ENCODE data around the gene SKIL. TPM values are rescaled to one million over a fixed set of nuclear protein-coding genes. Genes with fewer than 3 reads are reported as not detected.

Gene SKIL
- total RNA-seq, 1 donor from 2014 or later = 32.4 TPM

DNA sequence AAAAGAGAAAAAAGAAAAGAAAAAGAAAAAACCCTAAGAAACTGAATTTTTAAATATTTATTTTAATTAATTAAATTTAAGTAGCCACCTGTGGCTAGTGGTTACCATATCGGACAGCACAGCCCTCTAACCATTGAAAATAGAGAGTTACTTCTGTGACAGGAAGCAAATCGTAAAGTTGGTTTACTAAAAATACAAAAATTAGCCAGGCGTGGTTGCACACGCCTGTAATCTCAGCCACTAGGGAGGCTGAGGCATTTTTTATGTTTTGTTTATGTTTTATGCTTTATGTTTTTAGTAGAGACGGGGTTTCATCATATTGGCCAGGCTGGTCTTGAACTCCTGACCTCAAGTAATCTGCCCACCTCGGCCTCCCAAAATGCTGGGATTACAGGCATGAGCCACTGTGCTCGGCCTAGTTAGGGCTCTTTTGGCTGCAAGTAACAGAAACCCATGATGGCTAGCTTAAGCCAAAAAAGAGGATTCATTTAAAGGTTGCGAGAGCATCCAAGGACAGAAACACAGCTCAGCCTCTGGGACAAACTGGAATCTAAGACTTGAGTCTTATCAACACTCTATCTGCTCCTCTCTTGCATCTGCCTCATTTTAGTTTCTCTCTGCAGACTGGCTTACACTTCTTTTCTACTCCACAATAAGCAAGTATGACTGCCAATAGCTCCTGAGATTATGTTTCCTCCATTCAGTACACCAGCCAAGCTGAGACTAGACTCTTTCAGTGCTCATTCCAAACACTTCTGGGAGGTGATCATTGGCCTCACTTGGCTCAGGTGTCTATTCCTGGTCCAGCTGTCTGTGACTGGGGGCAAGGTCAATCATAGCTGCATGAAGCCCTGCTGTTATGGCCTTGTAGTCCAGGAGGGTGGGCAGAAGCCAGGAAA, 6.8 kb upstream of the SKIL start:
- Histone ChIP-seq H3K9ac (ENCODE audit: low read depth in 1 of 3, low read length in 3 of 3) (no peak overlapping the region), H3K36me3 (ENCODE audit: control insufficient read depth in 3 of 3, insufficient read depth in 3 of 3, low read length in 3 of 3) (no peaks in the 10 kb centered on the region), H3K4me3 (ENCODE audit: low read length in 3 of 3) (no peak overlapping the region), H3K9me3 (ENCODE audit: control insufficient read depth in 3 of 3, low read length in 3 of 3) (no peaks in the 10 kb centered on the region), H3K27me3 (ENCODE audit: control insufficient read depth in 3 of 3, insufficient read depth in 3 of 3, low read length in 3 of 3) (no peaks in the 10 kb centered on the region), H3K27ac (ENCODE audit: low read depth, low read length) (peak overlapping the region; percentile 47), H3K4me1 (ENCODE audit: control insufficient read depth in 3 of 3, insufficient read depth in 3 of 3, low read length in 3 of 3) (peaks cover 10 to 14% (median 13%) of the 10 kb centered on the region in 3 donors)

DNA sequence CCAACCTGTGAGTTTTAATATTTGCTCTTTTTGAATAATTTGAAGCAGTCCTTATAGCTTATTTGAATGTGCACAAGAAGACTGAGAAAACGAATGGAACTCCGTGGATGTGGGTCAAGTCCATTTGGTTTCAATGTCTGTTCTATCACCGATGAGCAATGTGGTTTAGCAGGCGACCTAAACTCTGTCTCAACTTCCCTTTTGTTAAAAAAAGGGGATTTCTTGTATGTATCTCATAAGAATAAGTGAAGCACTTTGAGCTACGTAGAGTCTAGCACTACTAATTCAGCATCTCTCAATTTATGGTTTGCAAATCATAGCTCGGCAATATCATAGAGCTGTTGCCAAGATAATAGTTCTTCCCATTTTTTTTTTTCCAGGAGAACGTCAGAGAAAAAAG, 4.6 kb upstream of the SKIL start:
- Histone ChIP-seq H3K9me3 (ENCODE audit: control insufficient read depth in 3 of 3, low read length in 3 of 3) (no peaks in the 10 kb centered on the region), H3K4me1 (ENCODE audit: control insufficient read depth in 3 of 3, insufficient read depth in 3 of 3, low read length in 3 of 3) (peaks cover 15 to 16% (median 15%) of the 10 kb centered on the region in 3 donors), H3K36me3 (ENCODE audit: control insufficient read depth in 3 of 3, insufficient read depth in 3 of 3, low read length in 3 of 3) (no peaks in the 10 kb centered on the region), H3K4me3 (ENCODE audit: low read length in 3 of 3) (no peak overlapping the region), H3K27me3 (ENCODE audit: control insufficient read depth in 3 of 3, insufficient read depth in 3 of 3, low read length in 3 of 3) (no peaks in the 10 kb centered on the region), H3K27ac (ENCODE audit: low read depth, low read length) (no peak overlapping the region), H3K9ac (ENCODE audit: low read depth in 1 of 3, low read length in 3 of 3) (no peak overlapping the region)

DNA sequence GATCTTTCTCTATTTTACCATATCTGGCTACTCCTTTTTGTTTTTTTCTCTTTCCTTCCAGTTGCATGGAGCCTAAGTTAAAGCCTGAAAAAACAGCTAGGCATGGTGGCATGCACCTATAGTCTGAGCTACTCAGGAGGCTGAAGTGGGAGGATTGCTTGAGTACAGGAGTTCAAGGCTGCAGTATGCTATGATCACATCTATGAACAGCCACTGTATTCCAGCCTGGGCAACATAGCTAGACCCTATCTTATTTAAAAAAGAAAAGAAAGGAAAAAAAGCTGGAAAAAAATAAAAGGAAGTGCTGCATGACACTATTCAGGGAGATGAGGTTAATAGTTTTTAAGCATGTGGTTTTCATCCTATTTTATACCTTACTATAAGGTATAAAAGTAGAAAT, 4.0 kb upstream of the SKIL start:
- H3K27me3 ChIP-seq (ENCODE audit: control insufficient read depth in 3 of 3, insufficient read depth in 3 of 3, low read length in 3 of 3) = no peaks in the 10 kb centered on the region
- H3K4me3 ChIP-seq (ENCODE audit: low read length in 3 of 3) = no peak overlapping the region
- peaks cover 16 to 18% (median 18%) of the 10 kb centered on the region in 3 donors for H3K4me1 ChIP-seq (ENCODE audit: control insufficient read depth in 3 of 3, insufficient read depth in 3 of 3, low read length in 3 of 3)
- H3K27ac ChIP-seq (ENCODE audit: low read depth, low read length) = no peak overlapping the region
- no peaks in the 10 kb centered on the region for H3K9me3 ChIP-seq (ENCODE audit: control insufficient read depth in 3 of 3, low read length in 3 of 3)
- H3K36me3 ChIP-seq (ENCODE audit: control insufficient read depth in 3 of 3, insufficient read depth in 3 of 3, low read length in 3 of 3) = no peaks in the 10 kb centered on the region
- no peak overlapping the region for H3K9ac ChIP-seq (ENCODE audit: low read depth in 1 of 3, low read length in 3 of 3)

DNA sequence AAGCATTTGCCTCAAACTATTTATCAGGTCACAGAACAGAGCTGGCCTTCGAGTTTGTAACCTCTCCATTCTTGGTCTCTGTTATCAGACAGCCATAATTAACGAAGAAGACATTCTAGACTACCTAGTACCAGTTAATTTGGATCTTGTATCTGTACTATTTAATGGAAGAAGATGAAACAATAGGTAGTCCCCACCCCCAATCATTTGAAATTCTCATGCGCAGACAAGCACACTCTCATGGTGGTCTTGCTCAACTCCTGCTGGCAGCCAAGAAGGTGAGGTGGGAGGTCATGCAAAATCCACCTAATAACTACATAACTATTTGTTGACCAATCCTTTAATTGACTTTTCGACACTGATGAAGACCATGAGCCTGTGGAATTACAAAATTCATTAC, 2.8 kb upstream of the SKIL start:
- peaks cover 17 to 21% (median 18%) of the 10 kb centered on the region in 3 donors for H3K4me1 ChIP-seq (ENCODE audit: control insufficient read depth in 3 of 3, insufficient read depth in 3 of 3, low read length in 3 of 3)
- no peaks in the 10 kb centered on the region for H3K9me3 ChIP-seq (ENCODE audit: control insufficient read depth in 3 of 3, low read length in 3 of 3)
- H3K9ac ChIP-seq (ENCODE audit: low read depth in 1 of 3, low read length in 3 of 3) = no peak overlapping the region
- no peaks in the 10 kb centered on the region for H3K36me3 ChIP-seq (ENCODE audit: control insufficient read depth in 3 of 3, insufficient read depth in 3 of 3, low read length in 3 of 3)
- no peak overlapping the region for H3K27ac ChIP-seq (ENCODE audit: low read depth, low read length)
- H3K27me3 ChIP-seq (ENCODE audit: control insufficient read depth in 3 of 3, insufficient read depth in 3 of 3, low read length in 3 of 3) = no peaks in the 10 kb centered on the region
- no peak overlapping the region for H3K4me3 ChIP-seq (ENCODE audit: low read length in 3 of 3)

DNA sequence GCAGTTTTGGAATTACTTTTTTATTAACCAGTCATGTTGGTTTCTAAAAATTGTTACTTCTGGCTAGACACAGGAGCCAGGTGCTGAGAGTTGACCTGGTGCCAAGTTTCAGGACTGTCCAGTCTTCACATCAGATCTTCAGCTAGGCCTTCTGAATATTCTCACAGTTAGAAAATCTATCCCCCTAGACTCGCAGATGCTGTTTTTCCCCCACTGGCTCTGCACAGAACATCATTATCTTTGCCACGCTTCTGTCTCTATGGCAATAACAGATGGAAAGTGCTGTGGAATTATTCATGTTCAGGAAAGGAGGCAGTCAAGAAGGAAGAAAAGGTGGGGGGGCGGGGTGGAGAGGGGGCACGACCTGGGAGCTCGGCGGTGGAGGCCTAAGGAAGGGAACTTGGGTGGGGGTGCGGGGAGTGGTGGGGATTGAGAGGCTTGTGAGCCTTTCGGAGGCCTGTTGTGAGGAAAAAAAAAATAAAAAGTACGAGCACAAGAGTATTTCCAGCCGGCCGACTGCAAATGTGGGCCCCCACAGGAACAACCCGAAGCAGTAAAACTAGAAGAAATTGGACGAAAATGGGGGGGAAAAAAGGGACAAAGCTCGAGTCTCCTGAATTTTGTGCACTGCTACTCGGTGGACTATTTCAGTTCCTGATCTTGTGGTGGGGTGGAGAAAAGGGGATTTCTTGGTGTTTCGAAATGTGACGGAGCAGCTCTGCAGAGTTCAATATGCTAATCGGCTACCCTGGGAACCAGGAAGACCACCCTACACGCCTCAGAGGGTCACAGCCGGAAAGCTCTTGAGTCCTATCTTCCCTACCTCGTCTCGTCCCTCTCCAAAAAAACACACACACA, 1.5 kb upstream of the SKIL start:
- Histone ChIP-seq H3K36me3 (ENCODE audit: control insufficient read depth in 3 of 3, insufficient read depth in 3 of 3, low read length in 3 of 3) (peaks cover 1 to 4% (median 3%) of the 10 kb centered on the region in 3 donors), H3K27me3 (ENCODE audit: control insufficient read depth in 3 of 3, insufficient read depth in 3 of 3, low read length in 3 of 3) (no peaks in the 10 kb centered on the region), H3K9ac (ENCODE audit: low read depth in 1 of 3, low read length in 3 of 3) (peak overlapping the region; percentile 78 to 89 (median 85)), H3K4me3 (ENCODE audit: low read length in 3 of 3) (peak overlapping the region; percentile 59 to 77 (median 64)), H3K27ac (ENCODE audit: low read depth, low read length) (peak overlapping the region; percentile 93), H3K9me3 (ENCODE audit: control insufficient read depth in 3 of 3, low read length in 3 of 3) (no peaks in the 10 kb centered on the region), H3K4me1 (ENCODE audit: control insufficient read depth in 3 of 3, insufficient read depth in 3 of 3, low read length in 3 of 3) (peaks cover 22 to 24% (median 23%) of the 10 kb centered on the region in 3 donors)

DNA sequence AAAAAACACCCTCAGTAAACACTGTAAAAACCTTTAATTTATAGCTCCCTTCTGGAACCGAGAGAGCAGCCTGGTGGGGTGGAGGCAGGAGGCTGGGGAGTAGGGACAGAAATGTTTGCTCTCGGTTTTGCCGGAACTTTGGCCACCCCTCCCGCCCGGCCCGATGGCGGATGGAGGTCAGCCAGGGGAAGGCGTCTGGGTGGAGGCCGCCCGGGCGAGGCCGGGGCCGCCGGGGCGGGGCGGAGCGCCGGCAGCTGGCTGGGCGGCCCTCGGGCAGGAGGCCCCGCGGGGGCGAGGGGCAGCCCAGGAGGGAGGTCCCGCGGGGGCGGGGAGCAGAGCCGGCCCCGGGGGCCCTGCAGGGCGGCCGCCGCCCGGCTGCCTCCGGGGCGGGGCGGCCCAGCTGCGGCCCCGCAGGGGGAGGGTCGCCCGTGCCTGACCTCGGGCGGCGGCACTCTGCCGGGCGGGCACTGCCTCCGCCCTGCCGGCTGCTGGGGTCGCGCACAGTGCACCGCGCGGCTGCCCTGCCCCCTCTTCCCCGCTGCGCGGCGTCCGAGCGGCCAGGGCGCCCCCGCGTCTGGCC, 829 bp upstream of the SKIL start:
- Histone ChIP-seq H3K4me3 (ENCODE audit: low read length in 3 of 3) (peak overlapping the region; percentile 59 to 77 (median 64)), H3K27ac (ENCODE audit: low read depth, low read length) (peak overlapping the region; percentile 93), H3K36me3 (ENCODE audit: control insufficient read depth in 3 of 3, insufficient read depth in 3 of 3, low read length in 3 of 3) (peaks cover 3 to 4% (median 3%) of the 10 kb centered on the region in 3 donors), H3K27me3 (ENCODE audit: control insufficient read depth in 3 of 3, insufficient read depth in 3 of 3, low read length in 3 of 3) (no peaks in the 10 kb centered on the region), H3K4me1 (ENCODE audit: control insufficient read depth in 3 of 3, insufficient read depth in 3 of 3, low read length in 3 of 3) (peaks cover 25 to 26% (median 25%) of the 10 kb centered on the region in 3 donors), H3K9me3 (ENCODE audit: control insufficient read depth in 3 of 3, low read length in 3 of 3) (no peaks in the 10 kb centered on the region), H3K9ac (ENCODE audit: low read depth in 1 of 3, low read length in 3 of 3) (peak overlapping the region; percentile 78 to 89 (median 85))

DNA sequence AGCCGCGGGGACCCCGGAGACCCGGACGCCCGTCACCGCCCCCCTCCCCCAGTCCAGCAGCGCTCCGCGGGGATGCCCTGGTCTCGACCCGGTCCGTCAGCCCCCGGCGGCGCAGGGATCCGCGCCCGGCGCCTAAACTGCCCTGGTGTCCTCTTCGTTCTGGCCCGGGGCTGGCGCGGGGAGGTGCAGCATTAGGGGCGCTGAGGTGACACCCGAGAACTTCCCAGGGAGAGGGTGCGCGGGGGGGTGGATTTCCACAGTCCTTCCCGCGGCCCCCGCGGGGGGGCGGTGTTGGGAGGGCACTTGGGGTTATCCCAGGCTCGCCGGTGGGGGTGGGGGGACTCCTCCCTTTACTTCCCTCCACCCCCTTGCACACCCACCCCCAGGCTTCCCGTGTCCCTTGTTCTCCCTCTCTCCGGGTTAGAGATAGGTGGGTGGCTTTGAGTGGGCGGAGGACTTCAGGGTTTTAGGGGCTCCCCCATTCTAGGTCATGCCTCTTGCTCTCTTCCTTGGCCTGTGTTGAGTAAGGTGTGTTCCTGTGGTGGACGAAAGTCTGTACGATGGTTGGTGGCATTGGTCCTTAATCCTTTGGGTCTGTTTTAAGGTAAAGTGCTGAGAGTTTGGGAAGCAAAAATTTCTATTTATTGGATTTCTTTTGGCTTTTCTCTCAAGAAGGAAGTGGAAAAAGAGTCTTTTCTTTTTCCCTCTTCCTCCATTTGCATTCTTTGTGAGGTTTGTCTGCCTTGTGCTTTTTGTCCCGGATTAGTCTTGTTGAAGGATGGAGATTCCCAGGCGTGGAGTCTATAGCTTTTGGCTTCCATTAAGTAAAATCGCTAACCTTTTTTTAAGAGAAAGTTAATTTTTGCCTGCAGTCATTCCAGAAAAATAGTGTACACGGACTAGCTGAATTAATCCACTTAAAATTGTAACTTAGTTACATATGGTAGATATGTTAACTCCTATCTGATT, 811 bp downstream of the SKIL start:
- H3K27me3 ChIP-seq (ENCODE audit: control insufficient read depth in 3 of 3, insufficient read depth in 3 of 3, low read length in 3 of 3) = no peaks in the 10 kb centered on the region
- H3K9me3 ChIP-seq (ENCODE audit: control insufficient read depth in 3 of 3, low read length in 3 of 3) = no peaks in the 10 kb centered on the region
- H3K4me3 ChIP-seq (ENCODE audit: low read length in 3 of 3) = peak overlapping the region; percentile 66 to 84 (median 81)
- H3K9ac ChIP-seq (ENCODE audit: low read depth in 1 of 3, low read length in 3 of 3) = peak overlapping the region; percentile 82 to 93 (median 91)
- peak overlapping the region; percentile 99 for H3K27ac ChIP-seq (ENCODE audit: low read depth, low read length)
- H3K36me3 ChIP-seq (ENCODE audit: control insufficient read depth in 3 of 3, insufficient read depth in 3 of 3, low read length in 3 of 3) = peaks cover 3 to 4% (median 3%) of the 10 kb centered on the region in 3 donors
- peaks cover 28 to 35% (median 30%) of the 10 kb centered on the region in 3 donors for H3K4me1 ChIP-seq (ENCODE audit: control insufficient read depth in 3 of 3, insufficient read depth in 3 of 3, low read length in 3 of 3)

DNA sequence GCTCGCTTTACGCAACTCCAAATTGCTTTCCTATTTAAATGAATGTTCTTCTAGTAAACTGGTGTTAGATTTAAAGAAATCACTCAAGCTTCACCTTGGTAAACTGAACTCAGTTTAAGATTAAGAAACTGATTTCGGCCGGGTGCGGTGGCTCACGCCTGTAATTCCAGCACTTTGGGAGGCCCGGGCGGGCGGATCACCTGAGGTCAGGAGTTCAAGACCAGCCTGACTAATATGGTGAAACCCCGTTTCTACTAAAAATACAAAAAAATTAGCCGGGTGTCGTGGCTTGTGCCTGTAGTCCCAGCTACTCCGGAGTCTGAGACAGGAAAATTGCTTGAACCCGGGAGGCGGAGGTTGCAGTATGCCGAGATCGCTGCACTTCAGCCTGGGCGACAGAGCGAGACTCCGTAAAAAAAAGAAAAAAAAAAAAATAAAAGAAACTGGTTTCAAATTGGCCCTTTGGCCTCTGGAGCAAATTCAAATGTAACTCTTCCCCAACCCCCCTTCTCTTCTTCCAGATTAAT, 1.7 kb downstream of the SKIL start:
- H3K36me3 ChIP-seq (ENCODE audit: control insufficient read depth in 3 of 3, insufficient read depth in 3 of 3, low read length in 3 of 3) = peaks cover 3 to 4% (median 3%) of the 10 kb centered on the region in 3 donors
- peaks cover 28 to 38% (median 30%) of the 10 kb centered on the region in 3 donors for H3K4me1 ChIP-seq (ENCODE audit: control insufficient read depth in 3 of 3, insufficient read depth in 3 of 3, low read length in 3 of 3)
- no peaks in the 10 kb centered on the region for H3K9me3 ChIP-seq (ENCODE audit: control insufficient read depth in 3 of 3, low read length in 3 of 3)
- H3K27me3 ChIP-seq (ENCODE audit: control insufficient read depth in 3 of 3, insufficient read depth in 3 of 3, low read length in 3 of 3) = no peaks in the 10 kb centered on the region
- peak overlapping the region in 2 of 3 donors; percentile 81 to 84 for H3K4me3 ChIP-seq (ENCODE audit: low read length in 3 of 3)
- H3K27ac ChIP-seq (ENCODE audit: low read depth, low read length) = peak overlapping the region; percentile 99
- peak overlapping the region in 1 of 3 donors; percentile 91 for H3K9ac ChIP-seq (ENCODE audit: low read depth in 1 of 3, low read length in 3 of 3)
